Heart right ventricle (tissue), 16 donors: Measurements from ENCODE around the gene NPAT. TPM values are rescaled to one million over a fixed set of nuclear protein-coding genes. Genes with fewer than 3 reads are reported as not detected.
A peak's percentile ranks its signal among the peaks of the same experiment; 100 is the strongest.
"Not testable (repeated sequence)": the region's sequence is repeated elsewhere in the genome, so short reads cannot be mapped to it uniquely, and the experiment has no call there.

Source experiments
- ATAC-seq, 8 donors: fragments of 200-7000 bp; cut with Tn5 transposase; one replicate each; pipeline ENCODE4 v1.9.1; 2020; ENCODE audit warnings: mild to moderate bottlenecking in 8 of 8, moderate library complexity in 8 of 8, moderate number of reproducible peaks in 1 of 8
- DNase-seq, 2 donors: peaks; one replicate each; pipeline ENCODE4 v3.0.0-alpha.2; 2020
- H3K27ac ChIP-seq, 10 donors: fragments of 200-600 bp; sonication (generic) in 2 of 10; one replicate each; pipeline versions ENCODE4 v1.5.0 to v1.8.0; 2020 to 2022; ENCODE audit warnings: mild to moderate bottlenecking in 3 of 10
- H3K27me3 ChIP-seq, 7 donors: fragments of 200-600 bp; one replicate each; pipeline ENCODE4 v1.8.0; 2021 to 2022; ENCODE audit warnings: mild to moderate bottlenecking in 2 of 7
- H3K36me3 ChIP-seq, 9 donors: fragments of 200-600 bp; sonication (generic) in 1 of 9; one replicate each; pipeline versions ENCODE4 v1.5.0 to v1.8.0; 2020 to 2022; ENCODE audit warnings: mild to moderate bottlenecking in 2 of 9
- H3K4me1 ChIP-seq, 9 donors: fragments of 200-600 bp; sonication (generic) in 1 of 9; one replicate each; pipeline versions ENCODE4 v1.5.0 to v1.8.0; 2020 to 2022; ENCODE audit warnings: mild to moderate bottlenecking in 4 of 9
- H3K4me3 ChIP-seq, 10 donors: fragments of 200-600 bp; sonication (generic) in 2 of 10; one replicate each; pipeline versions ENCODE4 v1.5.0 to v1.8.0; 2020 to 2022; ENCODE audit warnings: mild to moderate bottlenecking in 7 of 10, moderate library complexity in 2 of 10
- H3K9me3 ChIP-seq, 11 donors: fragments of 200-600 bp in 10 of 11; sonication (generic) in 2 of 11; one replicate each; pipeline versions ENCODE4 v1.5.0 to v1.8.0; 2013 to 2022; ENCODE audit warnings: mild to moderate bottlenecking in 2 of 11, control low read depth in 1 of 11, moderate library complexity in 1 of 11
- CTCF ChIP-seq, 9 donors: fragments of 200-600 bp; sonication (generic) in 2 of 9; IDR thresholded peaks; one replicate each; pipeline versions ENCODE4 v1.5.0 to v1.8.0; 2021 to 2022; ENCODE audit warnings: antibody characterized with exemption in 9 of 9, mild to moderate bottlenecking in 5 of 9, moderate library complexity in 1 of 9
- WGBS, 2 donors: extraction: QIAGEN DNeasy Blood & Tissue Kit; methylation state at CpG; one replicate each; pipeline ENCODE4 v1.1.7; 2013; ENCODE audit warnings: inconsistent platforms in 1 of 2; 5-methylcytosine and 5-hydroxymethylcytosine counted together
- intact Hi-C, 10 donors: fragments of 100-400 bp; cut with DNase I; formaldehyde crosslinking; loops; one replicate each; pipeline versions ENCODE4 v1.11.1 to v1.14.2; 2022
- polyA plus RNA-seq, 2 donors: library from polyadenylated mRNA; stranded (reverse); fragments of 200-250 nt; gene quantifications; one replicate each; pipeline ENCODE4 v1.2.3, GENCODE V29; 2013
- total RNA-seq, 10 donors: library from RNA; stranded (reverse); fragmentation: NEBNext Ultra II Directional in 3 of 10; extraction: Animal tissue kit (Norgen Biotek cat#: 25700) in 3 of 10; gene quantifications; one replicate each; pipeline versions ENCODE4 v1.2.1 to v1.2.4, GENCODE V29; 2021 to 2023
- donor health status: Arrhythmogenic right ventricular cardiomyopathy.
- donor health status: ischemic (EF 13 %, LVEDD 7.1; RV severe dilation, severe dysfunction).
- donor health status: healthy with polysubstance abuse.
- donor health status: DM: no; HTN: yes; CAD: no.
- donor health status: DM: no; HTN: no; CAD: no.
- donor health status: ischemic (EF 25% LVEDD 6.9; RV normal size, moderate dysfunction).
- donor health status: ischemic (EF 25% LVEDD 5.7; RV mildly dilated, moderate dysfunction).
- donor health status: healthy.
- donor health status: DM: yes; HTN: yes; CAD: no.
- donor health status: Ischemic cardiomyopathy.
- donor health status: ischemic (EF 35%, LVEDD 5.7; RV mildly dilated, moderate dysfunction).
- donor health status: nonischemic (EF 11% LVEDD 7.7; RV severe dilation, severe dysfunction).
- donor health status: DM: yes; HTN: yes; CAD: no.
- donor health status: PGD.
- donor health status: ischemic (EF 29% LVEDD 5.4; RV normal size, mild dysfunction).
- donor health status: nonischemic (EF 23%, LVEDD 6.1; RV moderate dilation, normal function).

NPAT gene
- total and polyA plus RNA-seq, 12 donors: 1.9 to 11.4 (median 9.3) TPM

- no peak for DNase-seq
- H3K27ac ChIP-seq: no peak overlapping the region
- intact Hi-C loops: no loop called here
- H3K36me3 ChIP-seq: peaks cover 0 to 100% (median 89%) of the 10 kb centered on the region in 9 donors
- 97% methylated on average over 3 of the region's 3 CpGs for WGBS, 2 donors
- ATAC-seq: no peak
- H3K9me3 ChIP-seq: no peaks in the 10 kb centered on the region
- no peaks in the 10 kb centered on the region for H3K27me3 ChIP-seq
- H3K4me3 ChIP-seq: no peak overlapping the region
- no peak for TF ChIP-seq CTCF (IDR thresholded peaks at IDR 0.05)
- H3K4me1 ChIP-seq: peaks cover 0 to 4% (median 0%) of the 10 kb centered on the region in 9 donors
These were observed 77.8 kb downstream of the NPAT start for GRCh38 chr11:108144615-108145014.

GRCh38 chr11:108142304-108142703, 80.1 kb downstream of the NPAT start:
- Histone ChIP-seq H3K27me3 (no peaks in the 10 kb centered on the region), H3K4me1 (peaks cover 0 to 7% (median 0%) of the 10 kb centered on the region in 9 donors), H3K4me3 (no peak overlapping the region), H3K27ac (no peak overlapping the region), H3K36me3 (peaks cover 0 to 100% (median 72%) of the 10 kb centered on the region in 9 donors), H3K9me3 (no peaks in the 10 kb centered on the region)
- ATAC-seq: no peak
- TF ChIP-seq CTCF (IDR thresholded peaks at IDR 0.05): no peak
- 87 to 96% methylated on average over 7 of the region's 7 CpGs for WGBS, 2 donors
- DNase-seq: no peak
- intact Hi-C loops: no loop called here

- no peak for DNase-seq
- Histone ChIP-seq H3K4me3 (no peak overlapping the region), H3K36me3 (peaks cover 0 to 100% (median 38%) of the 10 kb centered on the region in 9 donors), H3K27ac (no peak overlapping the region), H3K27me3 (no peaks in the 10 kb centered on the region), H3K4me1 (peaks cover 0 to 17% (median 3%) of the 10 kb centered on the region in 9 donors), H3K9me3 (no peaks in the 10 kb centered on the region)
- WGBS, 2 donors: 93 to 100% methylated on average over 1 of the region's 1 CpG
- no peak for TF ChIP-seq CTCF (IDR thresholded peaks at IDR 0.05)
- intact Hi-C loops: no loop called here
- ATAC-seq: no peak
These were observed 85.2 kb downstream of the NPAT start for GRCh38 chr11:108137212-108137611.

- no peak for DNase-seq
- no peaks in the 10 kb centered on the region for H3K27me3 ChIP-seq
- no peaks in the 10 kb centered on the region for H3K9me3 ChIP-seq
- intact Hi-C loops: no loop called here
- peak overlapping the region in 1 of 10 donors; percentile 32 for H3K27ac ChIP-seq
- WGBS, 2 donors: 68 to 69% methylated on average over 2 of the region's 2 CpGs
- no peak overlapping the region for H3K4me3 ChIP-seq
- peaks cover 0 to 28% (median 6%) of the 10 kb centered on the region in 9 donors for H3K4me1 ChIP-seq
- peak in 3 of 9 donors; percentile 11 to 27 (median 16) for TF ChIP-seq CTCF (IDR thresholded peaks at IDR 0.05)
- H3K36me3 ChIP-seq: peaks cover 0 to 96% (median 31%) of the 10 kb centered on the region in 9 donors
- peak in 1 of 8 donors; percentile 28 for ATAC-seq
These were observed 86.4 kb downstream of the NPAT start for GRCh38 chr11:108135845-108136544.

- Histone ChIP-seq H3K27ac (peak overlapping the region in 1 of 10 donors; percentile 30), H3K4me1 (peaks cover 0 to 37% (median 15%) of the 10 kb centered on the region in 9 donors), H3K36me3 (peaks cover 0 to 76% (median 12%) of the 10 kb centered on the region in 9 donors)
- DNase-seq, H3K4me3 ChIP-seq, ATAC-seq, intact Hi-C loops, H3K27me3 ChIP-seq, H3K9me3 ChIP-seq: not testable (repeated sequence)
- WGBS, 2 donors: 92 to 96% methylated on average over 2 of the region's 2 CpGs
These were observed 89.4 kb downstream of the NPAT start for GRCh38 chr11:108132993-108133538.
